ENCODE results near the gene TNKS1BP1.

DNA sequence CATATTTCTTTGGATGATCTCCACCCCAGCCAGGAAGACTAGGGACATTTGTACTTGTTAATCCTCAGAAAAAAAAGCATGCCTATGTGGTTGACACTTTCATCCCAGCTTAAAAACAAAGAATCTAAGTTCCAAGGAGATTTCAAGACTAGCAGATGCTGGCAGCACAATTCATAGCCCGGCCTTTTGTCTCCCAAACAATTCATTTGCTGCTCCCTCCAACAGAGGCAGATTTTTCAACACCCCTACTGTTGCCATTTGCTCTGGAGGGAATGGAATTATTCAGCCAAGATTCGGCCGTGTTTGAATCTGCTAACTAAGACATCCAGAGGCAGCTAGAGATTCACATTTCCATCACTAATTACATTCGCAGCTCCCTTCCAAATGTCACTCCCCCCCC lies 28.7 kb upstream of the TNKS1BP1 start:
- TF ChIP-seq, protein P1, sequence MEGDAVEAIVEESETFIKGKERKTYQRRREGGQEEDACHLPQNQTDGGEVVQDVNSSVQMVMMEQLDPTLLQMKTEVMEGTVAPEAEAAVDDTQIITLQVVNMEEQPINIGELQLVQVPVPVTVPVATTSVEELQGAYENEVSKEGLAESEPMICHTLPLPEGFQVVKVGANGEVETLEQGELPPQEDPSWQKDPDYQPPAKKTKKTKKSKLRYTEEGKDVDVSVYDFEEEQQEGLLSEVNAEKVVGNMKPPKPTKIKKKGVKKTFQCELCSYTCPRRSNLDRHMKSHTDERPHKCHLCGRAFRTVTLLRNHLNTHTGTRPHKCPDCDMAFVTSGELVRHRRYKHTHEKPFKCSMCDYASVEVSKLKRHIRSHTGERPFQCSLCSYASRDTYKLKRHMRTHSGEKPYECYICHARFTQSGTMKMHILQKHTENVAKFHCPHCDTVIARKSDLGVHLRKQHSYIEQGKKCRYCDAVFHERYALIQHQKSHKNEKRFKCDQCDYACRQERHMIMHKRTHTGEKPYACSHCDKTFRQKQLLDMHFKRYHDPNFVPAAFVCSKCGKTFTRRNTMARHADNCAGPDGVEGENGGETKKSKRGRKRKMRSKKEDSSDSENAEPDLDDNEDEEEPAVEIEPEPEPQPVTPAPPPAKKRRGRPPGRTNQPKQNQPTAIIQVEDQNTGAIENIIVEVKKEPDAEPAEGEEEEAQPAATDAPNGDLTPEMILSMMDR (conservative IDR thresholded peaks at IDR 0.05; ENCODE audit: low read depth in 2 of 2) = no peak
- TF ChIP-seq POLR2AphosphoS5 (IDR thresholded peaks at IDR 0.05; ENCODE audit: low read depth) (no peak), EZH2 (IDR thresholded peaks at IDR 0.05; ENCODE audit: low read depth, unreplicated experiment) (no peak), ZNF331 (CRISPR knock-in tag; IDR thresholded peaks at IDR 0.05; ENCODE audit: low read depth) (no peak), JUNB (IDR thresholded peaks at IDR 0.05; ENCODE audit: unreplicated experiment) (no peak)
- TF ChIP-seq, protein P2, sequence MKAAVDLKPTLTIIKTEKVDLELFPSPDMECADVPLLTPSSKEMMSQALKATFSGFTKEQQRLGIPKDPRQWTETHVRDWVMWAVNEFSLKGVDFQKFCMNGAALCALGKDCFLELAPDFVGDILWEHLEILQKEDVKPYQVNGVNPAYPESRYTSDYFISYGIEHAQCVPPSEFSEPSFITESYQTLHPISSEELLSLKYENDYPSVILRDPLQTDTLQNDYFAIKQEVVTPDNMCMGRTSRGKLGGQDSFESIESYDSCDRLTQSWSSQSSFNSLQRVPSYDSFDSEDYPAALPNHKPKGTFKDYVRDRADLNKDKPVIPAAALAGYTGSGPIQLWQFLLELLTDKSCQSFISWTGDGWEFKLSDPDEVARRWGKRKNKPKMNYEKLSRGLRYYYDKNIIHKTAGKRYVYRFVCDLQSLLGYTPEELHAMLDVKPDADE (IDR thresholded peaks at IDR 0.05) = no peak
- TF ChIP-seq, protein P3, sequence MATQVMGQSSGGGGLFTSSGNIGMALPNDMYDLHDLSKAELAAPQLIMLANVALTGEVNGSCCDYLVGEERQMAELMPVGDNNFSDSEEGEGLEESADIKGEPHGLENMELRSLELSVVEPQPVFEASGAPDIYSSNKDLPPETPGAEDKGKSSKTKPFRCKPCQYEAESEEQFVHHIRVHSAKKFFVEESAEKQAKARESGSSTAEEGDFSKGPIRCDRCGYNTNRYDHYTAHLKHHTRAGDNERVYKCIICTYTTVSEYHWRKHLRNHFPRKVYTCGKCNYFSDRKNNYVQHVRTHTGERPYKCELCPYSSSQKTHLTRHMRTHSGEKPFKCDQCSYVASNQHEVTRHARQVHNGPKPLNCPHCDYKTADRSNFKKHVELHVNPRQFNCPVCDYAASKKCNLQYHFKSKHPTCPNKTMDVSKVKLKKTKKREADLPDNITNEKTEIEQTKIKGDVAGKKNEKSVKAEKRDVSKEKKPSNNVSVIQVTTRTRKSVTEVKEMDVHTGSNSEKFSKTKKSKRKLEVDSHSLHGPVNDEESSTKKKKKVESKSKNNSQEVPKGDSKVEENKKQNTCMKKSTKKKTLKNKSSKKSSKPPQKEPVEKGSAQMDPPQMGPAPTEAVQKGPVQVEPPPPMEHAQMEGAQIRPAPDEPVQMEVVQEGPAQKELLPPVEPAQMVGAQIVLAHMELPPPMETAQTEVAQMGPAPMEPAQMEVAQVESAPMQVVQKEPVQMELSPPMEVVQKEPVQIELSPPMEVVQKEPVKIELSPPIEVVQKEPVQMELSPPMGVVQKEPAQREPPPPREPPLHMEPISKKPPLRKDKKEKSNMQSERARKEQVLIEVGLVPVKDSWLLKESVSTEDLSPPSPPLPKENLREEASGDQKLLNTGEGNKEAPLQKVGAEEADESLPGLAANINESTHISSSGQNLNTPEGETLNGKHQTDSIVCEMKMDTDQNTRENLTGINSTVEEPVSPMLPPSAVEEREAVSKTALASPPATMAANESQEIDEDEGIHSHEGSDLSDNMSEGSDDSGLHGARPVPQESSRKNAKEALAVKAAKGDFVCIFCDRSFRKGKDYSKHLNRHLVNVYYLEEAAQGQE (IDR thresholded peaks at IDR 0.05; ENCODE audit: unreplicated experiment) = no peak

Data from GM23338 (cell line).